GM18873 (cell line): Measurements from ENCODE around the gene SSX2.
"Not testable (repeated sequence)": the region's sequence is repeated elsewhere in the genome, so short reads cannot be mapped to it uniquely, and the experiment has no call there.

ENCODE experiments used
- ATAC-seq: cut with Tn5 transposase; IDR thresholded peaks from one replicate; pipeline ENCODE4 v1.9.1; 2021; ENCODE audit warnings: mild to moderate bottlenecking, moderate library complexity, moderate number of reproducible peaks; ENCODE audit not compliant: unreplicated experiment, low FRiP score

Gene SSX2, protein sequence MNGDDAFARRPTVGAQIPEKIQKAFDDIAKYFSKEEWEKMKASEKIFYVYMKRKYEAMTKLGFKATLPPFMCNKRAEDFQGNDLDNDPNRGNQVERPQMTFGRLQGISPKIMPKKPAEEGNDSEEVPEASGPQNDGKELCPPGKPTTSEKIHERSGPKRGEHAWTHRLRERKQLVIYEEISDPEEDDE

DNA sequence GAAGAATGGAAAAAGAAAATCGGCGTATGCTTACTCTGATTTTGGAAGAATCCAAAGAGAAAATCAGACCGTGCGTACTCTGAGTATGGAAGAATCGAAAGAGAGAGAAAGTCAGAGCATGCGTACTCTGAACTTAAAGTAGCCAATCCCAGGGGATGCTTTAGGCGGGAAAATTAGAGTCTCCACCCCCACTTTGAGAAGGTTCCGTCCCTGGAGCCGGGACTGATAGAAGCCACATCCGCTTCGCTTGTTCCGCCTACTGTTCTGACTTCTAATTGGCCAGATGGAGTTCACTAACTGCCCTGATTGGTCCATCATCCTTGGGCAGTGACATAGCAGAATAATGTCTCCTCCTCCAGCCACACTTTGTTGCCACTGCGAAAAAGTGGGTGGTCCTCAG is at the start of gene SSX2:
SSX2 (minus strand) TSS at position 101 of the 400 bp plus-strand sequence. CDS start 1,429 bp downstream, outside the sequence.
- ATAC-seq: not testable (repeated sequence)

DNA sequence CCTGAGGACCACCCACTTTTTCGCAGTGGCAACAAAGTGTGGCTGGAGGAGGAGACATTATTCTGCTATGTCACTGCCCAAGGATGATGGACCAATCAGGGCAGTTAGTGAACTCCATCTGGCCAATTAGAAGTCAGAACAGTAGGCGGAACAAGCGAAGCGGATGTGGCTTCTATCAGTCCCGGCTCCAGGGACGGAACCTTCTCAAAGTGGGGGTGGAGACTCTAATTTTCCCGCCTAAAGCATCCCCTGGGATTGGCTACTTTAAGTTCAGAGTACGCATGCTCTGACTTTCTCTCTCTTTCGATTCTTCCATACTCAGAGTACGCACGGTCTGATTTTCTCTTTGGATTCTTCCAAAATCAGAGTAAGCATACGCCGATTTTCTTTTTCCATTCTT is 44.0 kb upstream of the SSX2 start, which contains the start of gene SSX2B:
SSX2B (plus strand) TSS at position 301 of the 400 bp plus-strand sequence. CDS start 1,429 bp downstream, outside the sequence.
- ATAC-seq: not testable (repeated sequence)

GRCh38 chrX:52692034-52692433 is 14.9 kb downstream of the SSX2 start:
- not testable (repeated sequence) for ATAC-seq

DNA sequence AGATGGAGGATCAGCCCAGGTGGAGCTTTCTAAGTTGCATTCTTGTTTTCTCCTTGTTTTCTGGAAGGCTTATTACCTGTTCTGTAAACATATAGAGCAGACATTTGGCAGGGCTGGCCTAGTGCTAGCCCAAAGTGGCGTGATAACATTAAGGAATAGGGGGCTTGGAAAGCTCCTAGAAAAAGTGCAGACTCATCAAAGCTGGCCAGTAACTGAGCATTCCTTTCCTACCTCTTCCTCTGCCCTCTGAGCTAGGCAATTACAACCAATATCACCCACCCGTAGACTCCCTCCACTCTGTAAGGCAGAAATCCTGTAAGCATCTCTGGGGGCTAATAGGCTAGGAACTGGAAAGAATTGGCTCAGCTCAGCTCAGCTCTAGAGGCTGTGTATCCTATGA is 44.8 kb downstream of the SSX2 start:
- ATAC-seq: not testable (repeated sequence)

- not testable (repeated sequence) for ATAC-seq
These were observed 51.5 kb downstream of the SSX2 start for GRCh38 chrX:52655475-52655874.

GRCh38 chrX:52654800-52655199 is 52.2 kb downstream of the SSX2 start, which contains the start of gene SSX7:
Gene SSX7, minus strand, starts transcription at chrX:52654900. Its CDS starts 1,428 bp downstream, at chrX:52653472.
- not testable (repeated sequence) for ATAC-seq

GRCh38 chrX:52650676-52651075 is 56.3 kb downstream of the SSX2 start:
- ATAC-seq: not testable (repeated sequence)

- ATAC-seq: not testable (repeated sequence)
These were observed 58.0 kb downstream of the SSX2 start for GRCh38 chrX:52648956-52649355.
